PFSK-1 (cell line): ENCODE results near the gene SLC24A3.

ENCODE experiments used
- FOXP2 ChIP-seq: optimal IDR thresholded peaks from 2 replicates; pipeline ENCODE3; 2011; ENCODE audit warnings: borderline replicate concordance, control low read depth, inconsistent platforms; ENCODE audit not compliant: insufficient read depth; ENCODE audit errors: extremely low read length, extremely low read depth
- POLR2AphosphoS5 ChIP-seq: IDR thresholded peaks from 2 replicates; pipeline ENCODE4 v1.6.1; 2012; ENCODE audit warnings: low read depth, mild to moderate bottlenecking, control low read depth, low read length, moderate library complexity
- SIN3A ChIP-seq: IDR thresholded peaks from 2 replicates; pipeline ENCODE4 v1.6.1; 2012; ENCODE audit warnings: mild to moderate bottlenecking, low read length, moderate library complexity, borderline replicate concordance; ENCODE audit not compliant: insufficient read depth
- TAF1 ChIP-seq: IDR thresholded peaks from 2 replicates; pipeline ENCODE4 v1.6.1; 2012; ENCODE audit warnings: low read length, control low read depth, borderline replicate concordance; ENCODE audit not compliant: insufficient read depth
- TF ChIP-seq, protein P1 (sequence below), 2 experiments: IDR thresholded peaks; 2 replicates each; pipeline versions ENCODE4 v1.6.1 to v1.8.0; 2011 to 2012; ENCODE audit warnings: low read depth in 2 of 2, low read length in 2 of 2, control low read depth in 1 of 2, inconsistent platforms in 1 of 2, mild to moderate bottlenecking in 1 of 2, moderate library complexity in 1 of 2; ENCODE audit not compliant: insufficient read depth in 1 of 2

The SLC24A3 gene

DNA sequence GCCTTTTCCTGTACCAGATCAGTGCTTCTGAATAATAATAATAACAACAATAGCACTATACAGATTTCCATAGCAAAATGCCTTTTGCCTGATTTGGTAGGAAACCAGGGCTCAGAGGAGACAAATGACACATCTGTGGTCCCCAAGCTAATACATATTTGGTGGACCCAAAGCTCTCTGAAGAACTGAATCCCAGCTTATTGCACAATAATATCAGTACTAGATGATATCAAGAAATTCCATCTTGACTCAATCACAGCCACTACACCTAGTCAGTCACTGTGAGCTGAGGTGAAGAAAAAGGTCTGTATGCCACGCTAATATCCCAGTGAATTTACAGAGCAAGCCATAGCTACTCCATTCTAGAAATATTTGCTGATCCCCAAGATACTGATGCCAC lies 275.0 kb downstream of the SLC24A3 start:
- no peak for TF ChIP-seq POLR2AphosphoS5
- TF ChIP-seq, protein P1, sequence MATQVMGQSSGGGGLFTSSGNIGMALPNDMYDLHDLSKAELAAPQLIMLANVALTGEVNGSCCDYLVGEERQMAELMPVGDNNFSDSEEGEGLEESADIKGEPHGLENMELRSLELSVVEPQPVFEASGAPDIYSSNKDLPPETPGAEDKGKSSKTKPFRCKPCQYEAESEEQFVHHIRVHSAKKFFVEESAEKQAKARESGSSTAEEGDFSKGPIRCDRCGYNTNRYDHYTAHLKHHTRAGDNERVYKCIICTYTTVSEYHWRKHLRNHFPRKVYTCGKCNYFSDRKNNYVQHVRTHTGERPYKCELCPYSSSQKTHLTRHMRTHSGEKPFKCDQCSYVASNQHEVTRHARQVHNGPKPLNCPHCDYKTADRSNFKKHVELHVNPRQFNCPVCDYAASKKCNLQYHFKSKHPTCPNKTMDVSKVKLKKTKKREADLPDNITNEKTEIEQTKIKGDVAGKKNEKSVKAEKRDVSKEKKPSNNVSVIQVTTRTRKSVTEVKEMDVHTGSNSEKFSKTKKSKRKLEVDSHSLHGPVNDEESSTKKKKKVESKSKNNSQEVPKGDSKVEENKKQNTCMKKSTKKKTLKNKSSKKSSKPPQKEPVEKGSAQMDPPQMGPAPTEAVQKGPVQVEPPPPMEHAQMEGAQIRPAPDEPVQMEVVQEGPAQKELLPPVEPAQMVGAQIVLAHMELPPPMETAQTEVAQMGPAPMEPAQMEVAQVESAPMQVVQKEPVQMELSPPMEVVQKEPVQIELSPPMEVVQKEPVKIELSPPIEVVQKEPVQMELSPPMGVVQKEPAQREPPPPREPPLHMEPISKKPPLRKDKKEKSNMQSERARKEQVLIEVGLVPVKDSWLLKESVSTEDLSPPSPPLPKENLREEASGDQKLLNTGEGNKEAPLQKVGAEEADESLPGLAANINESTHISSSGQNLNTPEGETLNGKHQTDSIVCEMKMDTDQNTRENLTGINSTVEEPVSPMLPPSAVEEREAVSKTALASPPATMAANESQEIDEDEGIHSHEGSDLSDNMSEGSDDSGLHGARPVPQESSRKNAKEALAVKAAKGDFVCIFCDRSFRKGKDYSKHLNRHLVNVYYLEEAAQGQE (IDR thresholded peaks at IDR 0.05; ENCODE audit: insufficient read depth in 1 of 2, low read depth in 2 of 2, low read length in 2 of 2), result no peak
- TF ChIP-seq TAF1, result no peak
- no peak for TF ChIP-seq SIN3A
- TF ChIP-seq FOXP2, result no peak

DNA sequence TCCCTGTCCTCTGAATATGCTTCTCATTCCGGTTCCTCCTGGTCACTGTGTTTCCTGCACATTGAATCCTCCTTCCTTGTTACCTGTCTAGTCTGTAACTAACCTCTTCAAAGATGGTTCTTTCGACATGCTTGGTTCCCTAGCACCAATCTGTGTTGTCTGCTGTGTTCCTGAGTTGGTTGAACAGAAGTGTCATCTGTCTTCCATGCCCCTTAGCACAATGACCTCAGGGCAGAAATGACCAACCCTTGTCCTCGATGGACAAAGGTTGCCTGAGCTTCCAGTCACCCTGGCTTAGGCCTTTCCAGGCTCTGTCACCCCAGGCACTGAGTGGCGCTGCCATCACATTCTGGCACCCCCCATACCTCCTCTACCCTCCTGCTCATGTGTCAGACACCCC lies 278.8 kb downstream of the SLC24A3 start:
- no peak for TF ChIP-seq SIN3A
- TF ChIP-seq TAF1, result no peak
- TF ChIP-seq POLR2AphosphoS5, result no peak
- TF ChIP-seq, protein P1 (IDR thresholded peaks at IDR 0.05; ENCODE audit: insufficient read depth in 1 of 2, low read depth in 2 of 2, low read length in 2 of 2), result no peak
- no peak for TF ChIP-seq FOXP2

DNA sequence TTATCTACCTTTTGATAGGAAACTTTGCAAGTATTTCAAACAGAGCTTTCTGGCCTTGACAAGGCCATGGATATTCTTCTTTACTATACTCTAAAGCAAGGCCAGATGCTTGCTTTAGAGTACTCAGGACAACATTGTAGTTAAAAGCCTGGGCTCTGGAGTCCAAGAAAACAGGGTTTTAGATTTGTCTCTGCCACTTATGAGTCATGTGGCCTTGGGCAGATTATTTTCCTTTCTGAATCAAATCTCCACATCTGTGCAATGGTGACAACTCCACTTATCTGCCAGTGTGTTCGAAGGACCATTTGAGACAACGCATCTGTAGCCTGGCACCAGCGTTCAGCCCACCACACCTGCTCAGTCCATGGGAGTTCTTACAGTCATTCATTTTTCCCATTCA lies 279.7 kb downstream of the SLC24A3 start:
- TF ChIP-seq TAF1 (no peak), SIN3A (no peak), FOXP2 (no peak), POLR2AphosphoS5 (no peak)
- TF ChIP-seq, protein P1 (IDR thresholded peaks at IDR 0.05; ENCODE audit: insufficient read depth in 1 of 2, low read depth in 2 of 2, low read length in 2 of 2), result no peak

DNA sequence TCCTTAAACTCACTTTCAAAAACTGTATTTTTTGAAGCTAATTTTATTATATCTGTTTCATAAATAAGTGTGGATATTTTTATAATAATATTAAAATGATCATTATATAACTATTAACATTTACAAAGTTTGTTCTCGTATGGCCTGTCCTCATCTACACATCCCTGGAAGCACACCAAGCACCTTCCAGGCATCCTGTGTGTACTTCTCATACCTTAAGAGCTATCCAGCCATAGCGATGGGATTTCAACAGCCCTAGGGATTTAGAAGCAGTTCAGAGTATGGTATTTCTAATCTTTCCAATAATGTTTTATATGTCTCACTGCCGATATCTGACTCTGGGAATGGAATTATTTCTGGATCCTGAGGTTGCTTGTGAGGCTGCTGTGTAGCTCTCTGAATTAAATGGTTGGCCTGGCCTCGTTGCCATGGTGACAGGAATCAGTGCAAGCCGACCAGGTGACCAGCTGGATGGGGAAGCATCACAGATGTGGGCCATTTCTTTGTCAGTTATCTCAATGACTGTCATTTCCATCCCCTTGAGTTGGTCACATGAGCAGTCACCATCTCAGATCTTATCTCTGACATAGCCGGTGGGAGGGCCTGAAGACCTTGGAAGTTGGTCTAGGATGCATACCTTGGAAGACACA lies 280.4 kb downstream of the SLC24A3 start:
- TF ChIP-seq TAF1 (no peak), POLR2AphosphoS5 (no peak), SIN3A (no peak), FOXP2 (no peak)
- TF ChIP-seq, protein P1 (IDR thresholded peaks at IDR 0.05; ENCODE audit: insufficient read depth in 1 of 2, low read depth in 2 of 2, low read length in 2 of 2), result no peak

DNA sequence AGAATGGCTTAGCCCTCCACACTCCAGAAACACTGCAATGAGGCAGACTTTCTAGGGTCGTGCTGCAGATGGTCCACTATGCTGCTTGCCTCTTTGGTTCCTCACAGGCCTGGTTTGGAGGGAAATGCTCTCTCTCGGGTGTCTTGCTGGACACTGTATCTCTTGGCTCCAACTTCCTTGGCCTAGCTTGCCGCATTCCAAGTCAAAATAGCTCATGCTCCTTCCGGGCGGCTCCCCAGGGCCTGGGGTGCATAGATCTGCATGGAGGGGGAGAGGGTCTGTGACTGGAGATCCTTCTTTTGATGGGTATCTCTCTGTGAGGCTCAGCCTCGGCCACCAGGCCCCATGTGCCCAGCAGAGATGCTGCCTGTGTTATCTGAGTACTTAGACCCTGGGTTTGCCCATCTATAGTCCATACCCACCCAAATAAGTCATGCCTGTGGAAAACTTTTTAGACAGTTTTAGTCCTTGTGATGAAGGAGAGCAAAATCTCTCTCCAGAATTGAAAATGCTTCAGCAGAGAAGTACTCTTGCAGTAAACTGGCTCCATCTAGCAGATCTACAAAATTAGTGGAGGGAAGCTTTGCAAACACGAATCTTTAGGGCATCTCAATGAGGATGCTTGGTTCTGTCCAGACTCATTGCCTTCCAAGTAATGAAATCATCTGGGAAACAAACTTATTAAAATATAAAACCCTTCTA lies 281.5 kb downstream of the SLC24A3 start:
- TF ChIP-seq, protein P1 (IDR thresholded peaks at IDR 0.05; ENCODE audit: insufficient read depth in 1 of 2, low read depth in 2 of 2, low read length in 2 of 2), result no peak
- no peak for TF ChIP-seq POLR2AphosphoS5
- TF ChIP-seq FOXP2, result no peak
- TF ChIP-seq TAF1, result no peak
- TF ChIP-seq SIN3A, result no peak
